HepG2 (cell line): ENCODE data around the gene RIMKLB.

Source experiments
- CTCF ChIP-seq: sonication (generic); formaldehyde crosslinking; IDR thresholded peaks from 2 replicates; pipeline ENCODE4 v1.5.0; 2020; ENCODE audit warnings: mild to moderate bottlenecking, missing genetic modification reagents, moderate library complexity
- ETV6 ChIP-seq: sonication (generic); formaldehyde crosslinking; conservative IDR thresholded peaks from 2 replicates; pipeline ENCODE4 v1.4.0; 2020; ENCODE audit warnings: missing genetic modification reagents
- HCFC1 ChIP-seq: fragments of 150-350 bp; IDR thresholded peaks from 2 replicates; pipeline ENCODE4 v1.6.1; 2014; ENCODE audit warnings: low read depth, low read length
- NFIC ChIP-seq: IDR thresholded peaks from 2 replicates; pipeline ENCODE4 v1.6.1; 2012; ENCODE audit warnings: mild to moderate bottlenecking, low read length, inconsistent platforms
- PBX3 ChIP-seq: sonication (generic); formaldehyde crosslinking; IDR thresholded peaks from 2 replicates; pipeline ENCODE4 v1.8.1; 2023; ENCODE audit warnings: missing genetic modification reagents, inconsistent platforms, borderline replicate concordance
- PCBP1 ChIP-seq: fragments of 200-400 bp; formaldehyde crosslinking; IDR thresholded peaks from 2 replicates; pipeline ENCODE4 v1.6.1; 2017; ENCODE audit warnings: mild to moderate bottlenecking, low read depth, low read length, borderline replicate concordance
- SSRP1 ChIP-seq: IDR thresholded peaks from 2 replicates; pipeline ENCODE4 v1.6.1; 2016; ENCODE audit warnings: control low read depth
- ZFP36 ChIP-seq: fragments of 150-350 bp; IDR thresholded peaks from 2 replicates; pipeline ENCODE4 v1.6.1; 2018; ENCODE audit warnings: borderline replicate concordance, low read length, low read depth; ENCODE audit not compliant: partially characterized antibody

- TF ChIP-seq NFIC = no peak
- no peak for TF ChIP-seq CTCF
- no peak for TF ChIP-seq PCBP1
- no peak for TF ChIP-seq ETV6 (CRISPR knock-in tag)
- no peak for TF ChIP-seq SSRP1 (CRISPR knock-in tag)
- no peak for TF ChIP-seq ZFP36
- TF ChIP-seq HCFC1 = no peak
- TF ChIP-seq PBX3 (CRISPR knock-in tag) = no peak
Measured at GRCh38 chr12:8687846-8688601, 9.8 kb upstream of the RIMKLB start.
